MM.1S (cell line): ENCODE results near the gene C1orf50.

Experiments used
- EZH2phosphoT487 ChIP-seq: fragments of 300-600 bp; sonication (generic); IDR thresholded peaks from 2 replicates; pipeline ENCODE4 v1.6.1; 2018; ENCODE audit warnings: antibody characterized with exemption, low read length
- TF ChIP-seq, protein P1 (sequence below): fragments of 300-600 bp; sonication (generic); IDR thresholded peaks from 2 replicates; pipeline ENCODE4 v1.5.1; 2016; ENCODE audit warnings: antibody characterized with exemption, low read length, mixed read lengths

DNA sequence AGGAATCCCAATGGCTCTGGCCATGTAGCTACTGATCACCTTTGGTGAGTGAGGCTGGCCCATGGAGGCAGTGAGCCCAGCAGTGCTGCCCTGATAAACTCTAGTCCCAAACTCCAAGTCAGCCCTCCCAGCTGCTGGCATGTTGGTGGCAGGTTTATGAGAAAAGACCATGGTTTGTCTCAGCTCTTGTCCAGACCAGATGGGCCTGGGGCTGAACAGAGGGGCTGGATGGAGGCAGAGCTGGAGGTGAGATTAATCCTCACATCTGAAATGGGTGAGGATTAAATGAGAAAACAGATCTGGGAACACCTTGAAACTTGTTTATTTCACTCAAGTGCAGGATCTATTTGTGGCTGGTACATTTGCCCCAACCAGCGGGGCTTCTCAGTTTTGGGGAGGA is 21.0 kb downstream of the C1orf50 start:
- no peak for TF ChIP-seq EZH2phosphoT487
- TF ChIP-seq, protein P1, sequence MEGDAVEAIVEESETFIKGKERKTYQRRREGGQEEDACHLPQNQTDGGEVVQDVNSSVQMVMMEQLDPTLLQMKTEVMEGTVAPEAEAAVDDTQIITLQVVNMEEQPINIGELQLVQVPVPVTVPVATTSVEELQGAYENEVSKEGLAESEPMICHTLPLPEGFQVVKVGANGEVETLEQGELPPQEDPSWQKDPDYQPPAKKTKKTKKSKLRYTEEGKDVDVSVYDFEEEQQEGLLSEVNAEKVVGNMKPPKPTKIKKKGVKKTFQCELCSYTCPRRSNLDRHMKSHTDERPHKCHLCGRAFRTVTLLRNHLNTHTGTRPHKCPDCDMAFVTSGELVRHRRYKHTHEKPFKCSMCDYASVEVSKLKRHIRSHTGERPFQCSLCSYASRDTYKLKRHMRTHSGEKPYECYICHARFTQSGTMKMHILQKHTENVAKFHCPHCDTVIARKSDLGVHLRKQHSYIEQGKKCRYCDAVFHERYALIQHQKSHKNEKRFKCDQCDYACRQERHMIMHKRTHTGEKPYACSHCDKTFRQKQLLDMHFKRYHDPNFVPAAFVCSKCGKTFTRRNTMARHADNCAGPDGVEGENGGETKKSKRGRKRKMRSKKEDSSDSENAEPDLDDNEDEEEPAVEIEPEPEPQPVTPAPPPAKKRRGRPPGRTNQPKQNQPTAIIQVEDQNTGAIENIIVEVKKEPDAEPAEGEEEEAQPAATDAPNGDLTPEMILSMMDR, result no peak
